Adrenal gland (tissue), 19 donors: ENCODE measurements around the gene FBXO10. TPM values are rescaled to one million over a fixed set of nuclear protein-coding genes. Genes with fewer than 3 reads are reported as not detected.
A peak's percentile ranks its signal among the peaks of the same experiment; 100 is the strongest.

Source experiments
- DNase-seq, 7 donors: peaks; one replicate each; pipeline ENCODE4 v3.0.0-alpha.2; 2019 to 2020
- H3K27ac ChIP-seq, 5 donors: fragments of 200-600 bp; sonication (generic) in 4 of 5; 1 replicate in 3 of 5; 2 replicates in 2 of 5; pipeline versions ENCODE4 v1.5.1 to v1.8.0; 2016 to 2020; ENCODE audit warnings: mild to moderate bottlenecking in 1 of 5
- H3K27me3 ChIP-seq: fragments of 200-600 bp; 2 replicates; pipeline ENCODE4 v1.8.0; 2021
- H3K36me3 ChIP-seq, 2 donors: fragments of 200-600 bp; replicated peaks in 1 of 2; 1 replicate in 1 of 2; 2 replicates in 1 of 2; pipeline versions ENCODE4 v1.5.1 to v1.8.0; 2018 to 2022
- H3K4me1 ChIP-seq, 2 donors: fragments of 200-600 bp; replicated peaks in 1 of 2; 1 replicate in 1 of 2; 2 replicates in 1 of 2; pipeline versions ENCODE4 v1.5.1 to v1.8.0; 2018 to 2021
- H3K4me3 ChIP-seq, 4 donors: fragments of 200-600 bp; sonication (generic) in 3 of 4; one replicate each; pipeline ENCODE4 v1.5.1; 2016 to 2018
- H3K9me3 ChIP-seq, 3 donors: fragments of 200-600 bp; sonication (generic) in 1 of 3; replicated peaks in 1 of 3; 1 replicate in 2 of 3; 2 replicates in 1 of 3; pipeline versions ENCODE4 v1.5.1 to v1.8.0; 2016 to 2021
- CTCF ChIP-seq, 6 experiments: fragments of 450-650 bp in 4 of 6; fragments of 200-600 bp in 2 of 6; sonication (generic) in 1 of 6; IDR thresholded peaks; 1 replicate in 5 of 6; 2 replicates in 1 of 6; pipeline versions ENCODE4 v1.5.1 to v1.8.0; 2016 to 2021; ENCODE audit warnings: antibody characterized with exemption in 6 of 6, mild to moderate bottlenecking in 2 of 6, moderate library complexity in 1 of 6
- POLR2A ChIP-seq, 2 donors: fragments of 450-650 bp; IDR thresholded peaks; one replicate each; pipeline ENCODE4 v1.6.1; 2017; ENCODE audit warnings: antibody characterized with exemption in 2 of 2, mild to moderate bottlenecking in 2 of 2, moderate library complexity in 1 of 2
- WGBS, 4 donors: extraction: QIAGEN DNeasy Blood & Tissue Kit in 2 of 4; methylation state at CpG; one replicate each; pipeline versions ENCODE4 v1.1.5 to v1.1.7; 2013 to 2017; 5-methylcytosine and 5-hydroxymethylcytosine counted together
- intact Hi-C, 2 donors: fragments of 100-400 bp; cut with DNase I; formaldehyde crosslinking; loops; one replicate each; pipeline versions ENCODE4 v1.14.1 to v1.15.0; 2022 to 2023
- long read RNA-seq, 10 donors: library from polyadenylated mRNA in 3 of 10; unstranded in 2 of 10; stranded (forward) in 1 of 10; transcript quantifications; one replicate each; pipeline ENCODE4 v2.0.0 and lab custom pipeline, GENCODE V29; 2021 to 2026
- polyA plus RNA-seq, 3 donors: library from polyadenylated mRNA; stranded (reverse); fragments of 200-250 nt in 2 of 3; fragments of 350-450 nt in 1 of 3; fragmentation: Illumina TruSeq in 1 of 3; extraction: RNeasy Lipid Tissue Mini Kit (QIAGEN cat#74804) in 1 of 3; gene quantifications; one replicate each; pipeline ENCODE4 v1.2.3, GENCODE V29; 2013 to 2014
- total RNA-seq, 9 donors: library from RNA; depleted of rRNA in 4 of 9; stranded (reverse); fragments of >200 nt in 4 of 9; fragments of 120-200 nt in 1 of 9; fragmentation: NEBNext Ultra II Directional in 1 of 9; extraction: Animal tissue kit (Norgen Biotek cat#: 25700) in 1 of 9; gene quantifications; one replicate each; pipeline versions ENCODE4 v1.1.0 to v1.2.4, GENCODE V29; 2013 to 2023
- donor health status: healthy with polysubstance abuse.
- donor health status: Bipolar disorder and iron deficiency.
- donor health status: DM: yes; HTN: yes; CAD: no.
- donor health status: DM: no; HTN: no; CAD: no.
- donor health status: DM: no; HTN: no; CAD: no.
- donor health status: DM: yes; HTN: yes; CAD: no.

The FBXO10 gene
- total RNA-seq (10 to 100 TPM in 8 of 9 donors, 1 to 10 TPM in 1; 7.6 to 86.6 (median 12.4) TPM), polyA plus RNA-seq (10 to 100 TPM in 1 of 3 donors, 1 to 10 TPM in 2; 7.2 to 31.9 (median 7.4) TPM)
- long read RNA-seq, donor 1, full-length matches to known transcripts = 7 of 7 reads
- long read RNA-seq, donor 1, partial matches to known transcripts = 0 of 7 reads
- long read RNA-seq, donor 1, other reads (novel, unspliced or antisense) = 0 of 7 reads
- long read RNA-seq, donor 2, full-length matches to known transcripts = 8 of 8 reads
- long read RNA-seq, donor 2, partial matches to known transcripts = 0 of 8 reads
- long read RNA-seq, donor 2, other reads (novel, unspliced or antisense) = 0 of 8 reads
- long read RNA-seq, donor 3, full-length matches to known transcripts = 9 of 14 reads
- long read RNA-seq, donor 3, partial matches to known transcripts = 5 of 14 reads
- long read RNA-seq, donor 3, other reads (novel, unspliced or antisense) = 0 of 14 reads
- long read RNA-seq, donor 4, partial matches to known transcripts = 1 of 2 reads
- long read RNA-seq, donor 4, other reads (novel, unspliced or antisense) = 1 of 2 reads
- long read RNA-seq, donor 5, full-length matches to known transcripts = 11 of 14 reads
- long read RNA-seq, donor 5, partial matches to known transcripts = 1 of 14 reads
- long read RNA-seq, donor 5, other reads (novel, unspliced or antisense) = 2 of 14 reads
- long read RNA-seq, donor 6, full-length matches to known transcripts = 1 of 4 reads
- long read RNA-seq, donor 6, partial matches to known transcripts = 3 of 4 reads
- long read RNA-seq, donor 6, other reads (novel, unspliced or antisense) = 0 of 4 reads
- long read RNA-seq, donor 7, full-length matches to known transcripts = 3 of 8 reads
- long read RNA-seq, donor 7, partial matches to known transcripts = 5 of 8 reads
- long read RNA-seq, donor 7, other reads (novel, unspliced or antisense) = 0 of 8 reads
- long read RNA-seq, donor 8, full-length matches to known transcripts = 13 of 13 reads
- long read RNA-seq, donor 8, partial matches to known transcripts = 0 of 13 reads
- long read RNA-seq, donor 8, other reads (novel, unspliced or antisense) = 0 of 13 reads
- long read RNA-seq, donor 9, full-length matches to known transcripts = 6 of 6 reads
- long read RNA-seq, donor 9, partial matches to known transcripts = 0 of 6 reads
- long read RNA-seq, donor 9, other reads (novel, unspliced or antisense) = 0 of 6 reads
- long read RNA-seq, donor 10, full-length matches to known transcripts = 4 of 4 reads
- long read RNA-seq, donor 10, partial matches to known transcripts = 0 of 4 reads
- long read RNA-seq, donor 10, other reads (novel, unspliced or antisense) = 0 of 4 reads

GRCh38 chr9:37575921-37576721 lies at the start of gene FBXO10:
FBXO10 (minus strand) TSS chr9:37576380; CDS start chr9:37541768, 34,612 bp downstream.
- intact Hi-C loops = loop anchor here in 1 of 2 donors (10.0 kb wide), 1 partner anchor 91 kb away; the partner anchor contains the start of gene POLR1E
- H3K4me1 ChIP-seq = peaks cover 9 to 37% of the 10 kb centered on the region in 2 donors
- H3K27me3 ChIP-seq = no peaks in the 10 kb centered on the region
- peak; percentile 70 to 83 (median 79) for DNase-seq
- TF ChIP-seq CTCF (IDR thresholded peaks at IDR 0.05) = no peak
- TF ChIP-seq POLR2A (IDR thresholded peaks at IDR 0.05) = peak; percentile 80 to 88
- peak within 1 kb of the TSS; percentile 44 to 93 (median 74) for H3K4me3 ChIP-seq
- peak within 1 kb of the TSS; percentile 9 to 94 (median 90) for H3K27ac ChIP-seq
- WGBS, 4 donors = 0 to 3% (median 1%) methylated on average over 12 to 81 of the region's 81 CpGs
- no peaks in the 10 kb centered on the region for H3K36me3 ChIP-seq
- no peaks in the 10 kb centered on the region for H3K9me3 ChIP-seq

GRCh38 chr9:37625758-37626147 lies 49.6 kb upstream of the FBXO10 start:
- Histone ChIP-seq H3K36me3 (no peaks in the 10 kb centered on the region), H3K27me3 (no peaks in the 10 kb centered on the region), H3K9me3 (no peaks in the 10 kb centered on the region), H3K4me1 (no peaks in the 10 kb centered on the region), H3K4me3 (no peak overlapping the region), H3K27ac (no peak overlapping the region)
- DNase-seq = no peak
- WGBS, 4 donors = 86 to 93% (median 87%) methylated on average over 11 to 12 of the region's 12 CpGs
- TF ChIP-seq CTCF (IDR thresholded peaks at IDR 0.05) (no peak), POLR2A (IDR thresholded peaks at IDR 0.05) (no peak)
- intact Hi-C loops = no loop called here

GRCh38 chr9:37625036-37625757 lies 49.0 kb upstream of the FBXO10 start:
- Histone ChIP-seq H3K4me1 (no peaks in the 10 kb centered on the region), H3K4me3 (no peak overlapping the region), H3K36me3 (no peaks in the 10 kb centered on the region), H3K27ac (no peak overlapping the region), H3K27me3 (no peaks in the 10 kb centered on the region), H3K9me3 (no peaks in the 10 kb centered on the region)
- intact Hi-C loops = no loop called here
- no peak for DNase-seq
- TF ChIP-seq POLR2A (IDR thresholded peaks at IDR 0.05) = no peak
- no peak for TF ChIP-seq CTCF (IDR thresholded peaks at IDR 0.05)
- WGBS, 4 donors = 65 to 93% (median 75%) methylated on average over 5 of the region's 5 CpGs
